PC-9 (cell line): ENCODE results near the gene MRPL1.
"Not testable (repeated sequence)": the region's sequence is repeated elsewhere in the genome, so short reads cannot be mapped to it uniquely, and the experiment has no call there.

ENCODE experiments used
- EZH2 ChIP-seq: fragments of 200-600 bp; sonication (generic); IDR thresholded peaks from 2 replicates; pipeline ENCODE4 v1.8.0; 2017; ENCODE audit warnings: antibody characterized with exemption, low read depth
- TF ChIP-seq, protein P1 (sequence below): fragments of 200-600 bp; sonication (generic); conservative IDR thresholded peaks from 2 replicates; pipeline ENCODE4 v1.6.1; 2017; ENCODE audit warnings: mixed run types, antibody characterized with exemption, mild to moderate bottlenecking, moderate library complexity

DNA sequence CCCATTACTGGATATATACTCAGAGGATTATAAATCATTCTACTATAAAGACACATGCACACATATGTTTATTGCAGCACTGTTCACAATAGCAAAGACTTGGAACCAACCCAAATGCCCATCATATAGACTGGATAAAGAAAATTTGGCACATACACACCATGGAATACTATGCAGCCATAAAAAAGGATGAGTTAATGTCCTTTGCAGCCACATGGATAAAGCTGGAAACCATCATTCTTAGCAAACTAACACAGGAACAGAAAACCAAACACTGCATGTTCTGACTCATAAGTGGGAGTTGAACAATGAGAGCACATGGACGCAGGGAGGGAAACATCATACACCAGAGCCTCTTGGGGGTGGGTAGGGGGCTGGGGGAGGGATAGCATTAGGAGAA lies 111.0 kb downstream of the MRPL1 start:
- TF ChIP-seq, protein P1, sequence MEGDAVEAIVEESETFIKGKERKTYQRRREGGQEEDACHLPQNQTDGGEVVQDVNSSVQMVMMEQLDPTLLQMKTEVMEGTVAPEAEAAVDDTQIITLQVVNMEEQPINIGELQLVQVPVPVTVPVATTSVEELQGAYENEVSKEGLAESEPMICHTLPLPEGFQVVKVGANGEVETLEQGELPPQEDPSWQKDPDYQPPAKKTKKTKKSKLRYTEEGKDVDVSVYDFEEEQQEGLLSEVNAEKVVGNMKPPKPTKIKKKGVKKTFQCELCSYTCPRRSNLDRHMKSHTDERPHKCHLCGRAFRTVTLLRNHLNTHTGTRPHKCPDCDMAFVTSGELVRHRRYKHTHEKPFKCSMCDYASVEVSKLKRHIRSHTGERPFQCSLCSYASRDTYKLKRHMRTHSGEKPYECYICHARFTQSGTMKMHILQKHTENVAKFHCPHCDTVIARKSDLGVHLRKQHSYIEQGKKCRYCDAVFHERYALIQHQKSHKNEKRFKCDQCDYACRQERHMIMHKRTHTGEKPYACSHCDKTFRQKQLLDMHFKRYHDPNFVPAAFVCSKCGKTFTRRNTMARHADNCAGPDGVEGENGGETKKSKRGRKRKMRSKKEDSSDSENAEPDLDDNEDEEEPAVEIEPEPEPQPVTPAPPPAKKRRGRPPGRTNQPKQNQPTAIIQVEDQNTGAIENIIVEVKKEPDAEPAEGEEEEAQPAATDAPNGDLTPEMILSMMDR, result not testable (repeated sequence)
- TF ChIP-seq EZH2, result not testable (repeated sequence)
